ENCODE measurements around the gene DCC. TPM values are rescaled to one million over a fixed set of nuclear protein-coding genes. Genes with fewer than 3 reads are reported as not detected.

The DCC gene
- total RNA-seq, 1 experiment from 2014 or later: not detected

DNA sequence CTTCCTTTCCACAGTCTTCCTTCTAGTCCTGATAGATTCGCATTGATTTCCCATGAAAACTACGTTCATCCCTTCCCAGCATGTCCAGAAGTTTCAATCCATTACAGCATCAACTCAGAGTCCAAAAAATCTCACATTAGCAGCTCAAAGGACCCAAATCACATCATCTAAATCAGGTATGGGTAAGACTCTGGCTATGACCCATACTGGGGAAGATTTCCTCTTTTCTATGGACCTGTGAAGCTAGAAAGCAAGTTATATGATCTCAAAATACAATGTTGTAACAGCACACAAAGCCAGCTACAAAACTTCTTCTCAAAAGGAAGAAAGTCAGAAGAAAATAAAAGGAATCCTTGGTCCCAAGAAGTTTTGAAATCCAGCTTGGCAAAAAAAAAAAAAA is 5.7 kb upstream of the DCC start (continued):
- TF ChIP-seq, protein P1, sequence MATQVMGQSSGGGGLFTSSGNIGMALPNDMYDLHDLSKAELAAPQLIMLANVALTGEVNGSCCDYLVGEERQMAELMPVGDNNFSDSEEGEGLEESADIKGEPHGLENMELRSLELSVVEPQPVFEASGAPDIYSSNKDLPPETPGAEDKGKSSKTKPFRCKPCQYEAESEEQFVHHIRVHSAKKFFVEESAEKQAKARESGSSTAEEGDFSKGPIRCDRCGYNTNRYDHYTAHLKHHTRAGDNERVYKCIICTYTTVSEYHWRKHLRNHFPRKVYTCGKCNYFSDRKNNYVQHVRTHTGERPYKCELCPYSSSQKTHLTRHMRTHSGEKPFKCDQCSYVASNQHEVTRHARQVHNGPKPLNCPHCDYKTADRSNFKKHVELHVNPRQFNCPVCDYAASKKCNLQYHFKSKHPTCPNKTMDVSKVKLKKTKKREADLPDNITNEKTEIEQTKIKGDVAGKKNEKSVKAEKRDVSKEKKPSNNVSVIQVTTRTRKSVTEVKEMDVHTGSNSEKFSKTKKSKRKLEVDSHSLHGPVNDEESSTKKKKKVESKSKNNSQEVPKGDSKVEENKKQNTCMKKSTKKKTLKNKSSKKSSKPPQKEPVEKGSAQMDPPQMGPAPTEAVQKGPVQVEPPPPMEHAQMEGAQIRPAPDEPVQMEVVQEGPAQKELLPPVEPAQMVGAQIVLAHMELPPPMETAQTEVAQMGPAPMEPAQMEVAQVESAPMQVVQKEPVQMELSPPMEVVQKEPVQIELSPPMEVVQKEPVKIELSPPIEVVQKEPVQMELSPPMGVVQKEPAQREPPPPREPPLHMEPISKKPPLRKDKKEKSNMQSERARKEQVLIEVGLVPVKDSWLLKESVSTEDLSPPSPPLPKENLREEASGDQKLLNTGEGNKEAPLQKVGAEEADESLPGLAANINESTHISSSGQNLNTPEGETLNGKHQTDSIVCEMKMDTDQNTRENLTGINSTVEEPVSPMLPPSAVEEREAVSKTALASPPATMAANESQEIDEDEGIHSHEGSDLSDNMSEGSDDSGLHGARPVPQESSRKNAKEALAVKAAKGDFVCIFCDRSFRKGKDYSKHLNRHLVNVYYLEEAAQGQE (IDR thresholded peaks at IDR 0.05; ENCODE audit: low read depth): no peak

DNA sequence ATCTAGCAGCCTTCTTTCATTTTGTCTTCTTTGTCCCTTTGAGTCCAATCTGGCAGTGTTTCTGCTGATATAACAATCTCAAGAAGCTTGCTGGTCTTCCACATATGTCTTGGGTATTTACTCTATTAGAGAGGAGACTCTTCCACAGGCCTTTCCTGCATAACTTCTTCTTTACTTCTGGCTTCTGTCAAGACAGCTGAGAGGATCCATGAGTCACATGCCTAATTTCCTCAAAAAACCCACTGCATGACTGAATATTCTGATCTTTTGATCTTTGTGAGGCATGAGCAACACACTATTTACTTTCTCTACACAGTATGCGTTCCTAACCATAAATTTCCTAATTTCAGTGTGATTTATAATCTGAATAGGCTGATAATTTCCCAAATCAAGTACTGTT is 5.1 kb upstream of the DCC start:
- Histone ChIP-seq H3K27me3 (ENCODE audit: insufficient read depth, low read length) (no peaks in the 10 kb centered on the region), H2AFZ (ENCODE audit: low read depth, low read length, poor library complexity, severe bottlenecking) (no peak overlapping the region), H3K9ac (ENCODE audit: low read length) (no peak overlapping the region), H3K27ac (ENCODE audit: low read depth, low read length) (no peak overlapping the region), H3K36me3 (ENCODE audit: control insufficient read depth in 1 of 2, insufficient read depth in 2 of 2, low read length in 2 of 2) (no peaks in the 10 kb centered on the region), H4K20me1 (ENCODE audit: insufficient read depth) (no peaks in the 10 kb centered on the region), H3K4me3 (replicated peaks in 1 of 2; ENCODE audit: low read depth in 1 of 2, low read length in 2 of 2) (no peak overlapping the region), H3K4me1 (ENCODE audit: control insufficient read depth in 1 of 2, insufficient read depth in 2 of 2, low read length in 2 of 2) (no peaks in the 10 kb centered on the region), H3K9me3 (ENCODE audit: control insufficient read depth in 1 of 2, insufficient read depth in 1 of 2, low read depth in 1 of 2, low read length in 2 of 2) (peaks cover 14 to 23% of the 10 kb centered on the region in 2 experiments; a peak in 2 of 4 replicates), H3K79me2 (ENCODE audit: insufficient read depth, low read length) (no peaks in the 10 kb centered on the region), H3K9me2 (ENCODE audit: insufficient read depth) (no peaks in the 10 kb centered on the region), H3K4me2 (ENCODE audit: low read length) (no peak overlapping the region)
- intact Hi-C loops (cut with micrococcal nuclease): no loop called here
- ATAC-seq: no peak
- RAD21 ChIA-PET (ENCODE audit: low non-redundant PET in 1 of 2, low total read pairs in 2 of 2, uncharacterized antibody in 2 of 2, unreplicated experiment in 2 of 2): no interaction called here
- CTCF ChIA-PET: no interaction called here
- POLR2A ChIA-PET: no interaction called here
- DNase-seq (ENCODE audit: low read depth, low spot score): no peak
- no TSS peak for BruUV-seq (replicated peaks)
- TF ChIP-seq POLR2AphosphoS5 (IDR thresholded peaks at IDR 0.05; ENCODE audit: low read depth, low read length): no peak
- no peak for TF ChIP-seq ZFX (IDR thresholded peaks at IDR 0.05)
- TF ChIP-seq FOSL1 (IDR thresholded peaks at IDR 0.05; ENCODE audit: low read depth): no peak
- no peak for TF ChIP-seq YY1 (IDR thresholded peaks at IDR 0.05; ENCODE audit: extremely low read depth, insufficient replicate concordance, low read depth, low read length)
- TF ChIP-seq, protein P2, sequence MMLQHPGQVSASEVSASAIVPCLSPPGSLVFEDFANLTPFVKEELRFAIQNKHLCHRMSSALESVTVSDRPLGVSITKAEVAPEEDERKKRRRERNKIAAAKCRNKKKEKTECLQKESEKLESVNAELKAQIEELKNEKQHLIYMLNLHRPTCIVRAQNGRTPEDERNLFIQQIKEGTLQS (IDR thresholded peaks at IDR 0.05): no peak
- TF ChIP-seq RAD21 (IDR thresholded peaks at IDR 0.05; ENCODE audit: low read depth): no peak
- TF ChIP-seq, protein P3, sequence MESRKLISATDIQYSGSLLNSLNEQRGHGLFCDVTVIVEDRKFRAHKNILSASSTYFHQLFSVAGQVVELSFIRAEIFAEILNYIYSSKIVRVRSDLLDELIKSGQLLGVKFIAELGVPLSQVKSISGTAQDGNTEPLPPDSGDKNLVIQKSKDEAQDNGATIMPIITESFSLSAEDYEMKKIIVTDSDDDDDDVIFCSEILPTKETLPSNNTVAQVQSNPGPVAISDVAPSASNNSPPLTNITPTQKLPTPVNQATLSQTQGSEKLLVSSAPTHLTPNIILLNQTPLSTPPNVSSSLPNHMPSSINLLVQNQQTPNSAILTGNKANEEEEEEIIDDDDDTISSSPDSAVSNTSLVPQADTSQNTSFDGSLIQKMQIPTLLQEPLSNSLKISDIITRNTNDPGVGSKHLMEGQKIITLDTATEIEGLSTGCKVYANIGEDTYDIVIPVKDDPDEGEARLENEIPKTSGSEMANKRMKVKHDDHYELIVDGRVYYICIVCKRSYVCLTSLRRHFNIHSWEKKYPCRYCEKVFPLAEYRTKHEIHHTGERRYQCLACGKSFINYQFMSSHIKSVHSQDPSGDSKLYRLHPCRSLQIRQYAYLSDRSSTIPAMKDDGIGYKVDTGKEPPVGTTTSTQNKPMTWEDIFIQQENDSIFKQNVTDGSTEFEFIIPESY (IDR thresholded peaks at IDR 0.05; ENCODE audit: extremely low read depth, insufficient replicate concordance, low read length): no peak
- TF ChIP-seq, protein P1 (IDR thresholded peaks at IDR 0.05; ENCODE audit: low read depth): no peak
- no peak for TF ChIP-seq ZNF274 (IDR thresholded peaks at IDR 0.05; ENCODE audit: low read depth, low read length)
- TF ChIP-seq POLR2A (IDR thresholded peaks at IDR 0.05; ENCODE audit: borderline replicate concordance, extremely low read depth, insufficient read depth, insufficient read length): no peak
- no peak for TF ChIP-seq CEBPB (IDR thresholded peaks at IDR 0.05; ENCODE audit: low read depth)
- TF ChIP-seq, protein P4, sequence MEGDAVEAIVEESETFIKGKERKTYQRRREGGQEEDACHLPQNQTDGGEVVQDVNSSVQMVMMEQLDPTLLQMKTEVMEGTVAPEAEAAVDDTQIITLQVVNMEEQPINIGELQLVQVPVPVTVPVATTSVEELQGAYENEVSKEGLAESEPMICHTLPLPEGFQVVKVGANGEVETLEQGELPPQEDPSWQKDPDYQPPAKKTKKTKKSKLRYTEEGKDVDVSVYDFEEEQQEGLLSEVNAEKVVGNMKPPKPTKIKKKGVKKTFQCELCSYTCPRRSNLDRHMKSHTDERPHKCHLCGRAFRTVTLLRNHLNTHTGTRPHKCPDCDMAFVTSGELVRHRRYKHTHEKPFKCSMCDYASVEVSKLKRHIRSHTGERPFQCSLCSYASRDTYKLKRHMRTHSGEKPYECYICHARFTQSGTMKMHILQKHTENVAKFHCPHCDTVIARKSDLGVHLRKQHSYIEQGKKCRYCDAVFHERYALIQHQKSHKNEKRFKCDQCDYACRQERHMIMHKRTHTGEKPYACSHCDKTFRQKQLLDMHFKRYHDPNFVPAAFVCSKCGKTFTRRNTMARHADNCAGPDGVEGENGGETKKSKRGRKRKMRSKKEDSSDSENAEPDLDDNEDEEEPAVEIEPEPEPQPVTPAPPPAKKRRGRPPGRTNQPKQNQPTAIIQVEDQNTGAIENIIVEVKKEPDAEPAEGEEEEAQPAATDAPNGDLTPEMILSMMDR (IDR thresholded peaks at IDR 0.05 in 2 of 3, conservative IDR thresholded peaks at IDR 0.05 in 1 of 3; ENCODE audit: borderline replicate concordance in 1 of 3, insufficient read depth in 1 of 3, low read depth in 2 of 3, low read length in 2 of 3): no peak
- TF ChIP-seq SRF (IDR thresholded peaks at IDR 0.05; ENCODE audit: low read depth): no peak

All from HCT116 (cell line).